GM12872 (cell line): ENCODE data around the gene TMEM60.

Experiments
- CTCF ChIP-seq: IDR thresholded peaks from 3 replicates; pipeline ENCODE4 v1.5.1; 2011; ENCODE audit warnings: low read depth, mild to moderate bottlenecking, low read length, moderate library complexity; ENCODE audit not compliant: insufficient read depth

TMEM60 gene

GRCh38 chr7:77752016-77752415, 46.2 kb downstream of the TMEM60 start:
- no peak for TF ChIP-seq CTCF

GRCh38 chr7:77747718-77748117, 50.5 kb downstream of the TMEM60 start:
- no peak for TF ChIP-seq CTCF

- no peak for TF ChIP-seq CTCF
Observed at GRCh38 chr7:77747178-77747577, 51.1 kb downstream of the TMEM60 start.

GRCh38 chr7:77746824-77747165, 51.4 kb downstream of the TMEM60 start:
- no peak for TF ChIP-seq CTCF

- TF ChIP-seq CTCF, result no peak
Observed at GRCh38 chr7:77746164-77746823, 51.9 kb downstream of the TMEM60 start.

GRCh38 chr7:77745746-77746145, 52.5 kb downstream of the TMEM60 start:
- TF ChIP-seq CTCF, result no peak
